Esophagus muscularis mucosa (tissue), 3 donors: ENCODE measurements around the gene MRPS16.

Source experiments
- CTCF ChIP-seq, 3 experiments: fragments of 200-600 bp in 2 of 3; fragments of 450-650 bp in 1 of 3; sonication (generic) in 2 of 3; IDR thresholded peaks; one replicate each; pipeline ENCODE4 v1.5.1; 2017 to 2019; ENCODE audit warnings: antibody characterized with exemption in 3 of 3, mild to moderate bottlenecking in 2 of 3, moderate library complexity in 1 of 3
- EP300 ChIP-seq: sonication (generic); formaldehyde crosslinking; IDR thresholded peaks from one replicate; pipeline ENCODE4 v1.6.1; 2017; ENCODE audit warnings: antibody characterized with exemption

DNA sequence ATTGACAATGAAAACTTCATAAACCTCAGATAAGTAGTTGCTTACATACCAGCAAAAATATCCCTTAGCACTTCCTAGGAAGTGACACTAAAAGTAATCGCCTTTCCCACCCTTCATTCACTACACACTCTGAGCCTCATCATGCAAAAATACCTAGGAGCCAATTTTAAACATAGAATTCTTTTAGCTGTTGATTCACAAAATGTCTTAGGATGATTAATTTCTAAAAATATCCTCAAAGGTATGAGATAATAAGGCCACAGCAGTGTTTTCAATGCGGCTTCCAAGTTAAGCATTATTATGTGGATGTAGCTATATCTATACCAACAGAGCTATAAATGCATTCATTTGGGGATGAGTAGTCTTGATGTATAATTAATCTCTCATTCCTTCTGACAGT lies 18.6 kb downstream of the MRPS16 start:
- TF ChIP-seq EP300 (no peak), CTCF (IDR thresholded peaks at IDR 0.05) (no peak)
